Endothelial cell (in vitro differentiated cells): ENCODE data around the gene SMAD6. TPM values are rescaled to one million over a fixed set of nuclear protein-coding genes. Genes with fewer than 3 reads are reported as not detected.

ENCODE experiments used
- DNase-seq: peaks from one replicate; pipeline ENCODE4 v3.0.0; 2021; ENCODE audit warnings: low spot score
- H3K27ac Mint-ChIP-seq: one replicate; pipeline ENCODE4 v1.8.0; 2021; ENCODE audit warnings: mixed read lengths, inconsistent platforms; ENCODE audit not compliant: unreplicated experiment
- H3K27me3 Mint-ChIP-seq: one replicate; pipeline ENCODE4 v1.8.0; 2021; ENCODE audit warnings: mild to moderate bottlenecking, moderate library complexity, mixed read lengths, inconsistent platforms; ENCODE audit not compliant: unreplicated experiment
- H3K36me3 Mint-ChIP-seq: one replicate; pipeline ENCODE4 v1.8.0; 2021; ENCODE audit warnings: mild to moderate bottlenecking, low read depth, mixed read lengths, inconsistent platforms; ENCODE audit not compliant: unreplicated experiment
- H3K4me1 Mint-ChIP-seq: one replicate; pipeline ENCODE4 v1.8.0; 2021; ENCODE audit warnings: mild to moderate bottlenecking, mixed read lengths, inconsistent platforms; ENCODE audit not compliant: unreplicated experiment
- H3K4me3 Mint-ChIP-seq: one replicate; pipeline ENCODE4 v1.8.0; 2021; ENCODE audit warnings: mild to moderate bottlenecking, mixed read lengths, inconsistent platforms; ENCODE audit not compliant: unreplicated experiment
- H3K9me3 Mint-ChIP-seq: one replicate; pipeline ENCODE4 v1.8.0; 2021; ENCODE audit warnings: mixed read lengths, inconsistent platforms; ENCODE audit not compliant: unreplicated experiment
- CTCF ChIP-seq: fragments of 200-600 bp; sonication (generic); IDR thresholded peaks from one replicate; pipeline ENCODE4 v1.5.0; 2021; ENCODE audit warnings: antibody characterized with exemption; ENCODE audit not compliant: unreplicated experiment
- total RNA-seq: library from RNA; stranded (reverse); fragmentation: NEBNext Ultra II Directional; extraction: Animal tissue kit (Norgen Biotek cat#: 25700); gene quantifications from one replicate; pipeline ENCODE4 v1.2.1, GENCODE V29; 2021; ENCODE audit not compliant: unreplicated experiment

Gene SMAD6
- total RNA-seq, 1 donor from 2014 or later: 21.3 TPM

GRCh38 chr15:66808181-66808824 is 106.3 kb downstream of the SMAD6 start:
- H3K27ac Mint-ChIP-seq: no peak overlapping the region
- no peaks in the 10 kb centered on the region for H3K9me3 Mint-ChIP-seq
- H3K36me3 Mint-ChIP-seq: no peaks in the 10 kb centered on the region
- no peak for TF ChIP-seq CTCF
- no peak overlapping the region for H3K4me3 Mint-ChIP-seq
- DNase-seq: no peak
- peaks cover 4% of the 10 kb centered on the region for H3K27me3 Mint-ChIP-seq
- no peaks in the 10 kb centered on the region for H3K4me1 Mint-ChIP-seq

GRCh38 chr15:66809664-66810063 is 107.6 kb downstream of the SMAD6 start:
- Mint-ChIP-seq H3K27ac (no peak overlapping the region), H3K27me3 (peaks cover 4% of the 10 kb centered on the region), H3K4me1 (no peaks in the 10 kb centered on the region), H3K4me3 (no peak overlapping the region), H3K36me3 (no peaks in the 10 kb centered on the region), H3K9me3 (no peaks in the 10 kb centered on the region)
- DNase-seq: no peak
- no peak for TF ChIP-seq CTCF

GRCh38 chr15:66815318-66815717 is 113.3 kb downstream of the SMAD6 start:
- H3K27ac Mint-ChIP-seq: no peak overlapping the region
- no peak overlapping the region for H3K4me3 Mint-ChIP-seq
- no peaks in the 10 kb centered on the region for H3K36me3 Mint-ChIP-seq
- no peaks in the 10 kb centered on the region for H3K4me1 Mint-ChIP-seq
- no peaks in the 10 kb centered on the region for H3K9me3 Mint-ChIP-seq
- peaks cover 8% of the 10 kb centered on the region for H3K27me3 Mint-ChIP-seq
- no peak for TF ChIP-seq CTCF
- no peak for DNase-seq

GRCh38 chr15:66816201-66816600 is 114.2 kb downstream of the SMAD6 start:
- peaks cover 8% of the 10 kb centered on the region for H3K27me3 Mint-ChIP-seq

GRCh38 chr15:66819084-66819483 is 117.0 kb downstream of the SMAD6 start:
- Mint-ChIP-seq H3K36me3 (no peaks in the 10 kb centered on the region), H3K4me3 (no peak overlapping the region), H3K9me3 (no peaks in the 10 kb centered on the region), H3K4me1 (no peaks in the 10 kb centered on the region), H3K27me3 (peaks cover 3% of the 10 kb centered on the region), H3K27ac (no peak overlapping the region)
- DNase-seq: no peak
- no peak for TF ChIP-seq CTCF

More at GRCh38 chr15:66816201-66816600, 114.2 kb downstream of the SMAD6 start:
- no peak for TF ChIP-seq CTCF
- Mint-ChIP-seq H3K36me3 (no peaks in the 10 kb centered on the region), H3K4me3 (no peak overlapping the region), H3K27ac (no peak overlapping the region), H3K9me3 (no peaks in the 10 kb centered on the region), H3K4me1 (no peaks in the 10 kb centered on the region)
- no peak for DNase-seq
